HG03558 (cell line): ENCODE data around the gene FBXL13.
"Not testable (repeated sequence)": the region's sequence is repeated elsewhere in the genome, so short reads cannot be mapped to it uniquely, and the experiment has no call there.

Source experiments
- ATAC-seq: cut with Tn5 transposase; IDR thresholded peaks from one replicate; pipeline ENCODE4 v1.9.1; 2021; ENCODE audit warnings: moderate number of reproducible peaks; ENCODE audit not compliant: unreplicated experiment; ENCODE audit errors: extremely low read depth

Gene FBXL13

GRCh38 chr7:102988631-102989560 is 85.7 kb downstream of the FBXL13 start:
- ATAC-seq: no peak

- no peak for ATAC-seq
Measured at GRCh38 chr7:102988088-102988487, 86.5 kb downstream of the FBXL13 start.

- ATAC-seq: no peak
Measured at GRCh38 chr7:102985176-102985783, 89.3 kb downstream of the FBXL13 start.

- ATAC-seq: no peak
Measured at GRCh38 chr7:102983602-102984001, 91.0 kb downstream of the FBXL13 start.

- no peak for ATAC-seq
Measured at GRCh38 chr7:102982235-102982634, 92.4 kb downstream of the FBXL13 start.

DNA sequence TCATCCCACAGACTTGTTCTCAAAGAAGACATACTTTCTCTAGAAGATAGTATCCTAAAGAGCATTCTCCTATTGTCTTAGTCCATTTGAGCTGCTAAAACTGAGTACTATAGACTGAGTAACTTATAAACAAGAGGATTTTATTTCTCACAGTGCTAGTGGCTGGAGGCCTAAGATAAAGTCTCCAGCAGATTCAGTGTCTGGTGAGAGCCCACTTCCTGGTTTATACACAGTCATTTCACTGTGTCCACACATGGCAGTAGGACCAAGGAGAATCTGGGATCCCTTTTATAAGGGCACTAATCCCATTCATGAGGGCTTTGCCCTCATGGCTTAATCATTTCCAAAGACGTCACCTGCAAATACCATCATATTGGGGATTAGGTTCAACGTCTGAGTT is 93.1 kb downstream of the FBXL13 start:
- no peak for ATAC-seq

DNA sequence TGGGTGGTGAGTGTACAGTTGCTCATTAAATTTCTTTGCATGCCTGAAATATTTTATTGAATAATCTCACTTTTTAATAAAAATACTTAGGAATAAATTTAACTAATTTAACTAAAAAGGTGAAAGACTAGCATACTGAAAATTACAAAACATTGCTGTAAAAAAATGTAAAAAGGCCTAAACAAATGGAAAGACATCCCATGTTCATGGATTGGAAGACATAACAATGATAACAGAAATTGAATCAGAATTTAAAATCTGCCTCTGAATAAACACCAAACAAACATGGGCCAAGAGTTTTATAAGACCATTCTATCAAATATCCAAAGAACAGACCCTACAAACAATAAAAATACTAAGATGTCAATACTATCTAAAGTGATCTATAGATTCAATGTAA is 94.9 kb downstream of the FBXL13 start:
- ATAC-seq: no peak

DNA sequence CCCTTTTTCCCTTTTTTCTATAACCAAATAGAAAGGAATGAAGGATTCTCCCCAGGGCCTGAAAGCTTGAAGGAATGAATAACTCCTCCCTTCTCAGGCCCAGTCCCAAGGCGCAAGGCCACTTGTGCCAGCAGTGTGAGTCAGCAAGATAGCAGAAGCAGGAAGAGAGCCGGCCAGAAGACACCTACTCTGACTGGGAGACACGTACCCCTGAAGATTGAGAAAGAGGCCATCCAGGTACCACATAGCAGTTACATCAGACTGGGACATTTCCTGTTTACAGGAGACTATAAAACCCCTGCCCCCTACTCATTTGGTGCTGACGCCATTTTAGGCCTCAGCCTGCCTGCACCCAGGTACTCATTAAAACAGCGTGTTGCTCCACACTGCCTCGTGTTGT is 96.3 kb downstream of the FBXL13 start:
- ATAC-seq: no peak

GRCh38 chr7:102977586-102977985 is 97.0 kb downstream of the FBXL13 start:
- ATAC-seq: not testable (repeated sequence)

- no peak for ATAC-seq
Measured at GRCh38 chr7:102976493-102976892, 98.1 kb downstream of the FBXL13 start.

GRCh38 chr7:102975854-102976253 is 98.7 kb downstream of the FBXL13 start:
- ATAC-seq: no peak

DNA sequence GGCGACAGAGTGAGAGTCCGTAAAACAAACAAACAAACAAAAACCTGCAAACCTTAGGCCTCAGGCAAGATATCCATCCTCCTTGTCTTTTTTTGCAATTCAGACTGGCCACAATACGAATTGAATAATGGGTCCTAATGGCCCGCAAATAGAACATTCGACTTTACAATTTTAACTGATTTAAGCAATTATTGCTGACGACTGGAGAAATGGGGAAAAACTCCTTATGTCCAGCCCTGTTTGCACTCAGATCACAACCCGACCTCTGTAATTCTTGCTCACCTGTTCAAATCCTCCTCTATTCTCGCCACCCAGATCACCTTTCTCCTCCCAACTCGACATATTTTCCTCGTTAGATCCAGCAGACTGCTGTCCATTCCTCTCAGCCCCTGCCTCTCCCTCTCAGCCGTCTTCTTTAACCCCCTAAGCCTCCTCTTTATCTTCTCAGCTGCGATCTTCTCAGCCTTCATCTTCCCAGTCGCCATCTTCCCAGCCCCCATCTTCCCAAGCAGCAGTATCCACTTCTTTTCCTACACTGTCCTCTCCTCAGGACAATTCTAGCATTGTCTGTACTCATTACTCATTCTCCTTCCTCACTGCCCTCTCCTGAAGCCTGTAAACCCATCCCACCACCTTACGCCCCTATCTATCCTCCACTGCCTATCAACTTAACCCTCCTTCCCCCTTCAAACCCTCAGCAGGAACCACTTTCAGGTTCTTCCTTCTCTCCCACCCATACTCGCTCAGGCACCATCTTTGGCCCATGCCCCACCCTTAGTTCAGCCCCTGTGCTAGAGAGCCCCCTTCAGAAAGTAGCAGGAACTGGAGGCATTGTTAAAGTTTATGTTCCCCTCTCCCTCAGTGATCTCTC is 100.0 kb downstream of the FBXL13 start:
- no peak for ATAC-seq

GRCh38 chr7:102973096-102973802 is 101.3 kb downstream of the FBXL13 start:
- no peak for ATAC-seq

DNA sequence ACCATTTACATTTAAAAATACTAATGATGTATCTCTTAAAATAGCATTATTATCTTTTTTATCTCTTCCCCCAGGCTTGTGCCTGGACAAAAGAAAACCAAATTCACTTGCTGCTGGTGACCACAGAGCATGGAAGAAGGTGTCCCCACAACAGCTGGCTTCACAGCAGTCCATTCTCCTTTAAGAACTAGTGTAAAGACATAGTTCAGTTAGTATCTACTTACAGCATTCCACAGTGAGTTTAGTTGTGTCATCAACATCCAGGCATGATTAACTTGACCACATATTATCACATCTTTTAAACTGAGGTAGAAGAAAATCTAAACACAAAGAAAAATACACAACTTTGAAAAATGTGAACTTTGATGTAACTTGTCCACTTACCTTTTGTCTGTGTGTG is 106.8 kb downstream of the FBXL13 start:
- ATAC-seq: no peak

DNA sequence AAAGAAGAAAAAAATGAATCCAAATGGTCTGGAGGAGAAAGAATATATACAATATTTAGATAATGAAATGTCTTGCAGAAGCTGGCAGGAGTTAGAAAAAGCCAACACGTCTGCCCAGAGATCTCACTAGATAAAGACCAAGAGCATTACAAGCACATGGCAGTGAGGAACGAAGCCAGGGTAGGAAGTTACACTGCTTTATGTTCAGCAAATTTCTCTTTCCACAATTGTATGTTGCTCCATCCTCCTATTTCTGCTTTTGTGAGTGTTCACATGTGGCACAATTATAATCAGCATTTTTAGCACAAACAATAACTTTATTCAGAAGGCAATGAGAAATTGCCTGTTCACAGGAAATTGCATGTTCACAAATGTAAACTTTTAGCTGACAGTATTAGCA is 108.1 kb downstream of the FBXL13 start:
- no peak for ATAC-seq

DNA sequence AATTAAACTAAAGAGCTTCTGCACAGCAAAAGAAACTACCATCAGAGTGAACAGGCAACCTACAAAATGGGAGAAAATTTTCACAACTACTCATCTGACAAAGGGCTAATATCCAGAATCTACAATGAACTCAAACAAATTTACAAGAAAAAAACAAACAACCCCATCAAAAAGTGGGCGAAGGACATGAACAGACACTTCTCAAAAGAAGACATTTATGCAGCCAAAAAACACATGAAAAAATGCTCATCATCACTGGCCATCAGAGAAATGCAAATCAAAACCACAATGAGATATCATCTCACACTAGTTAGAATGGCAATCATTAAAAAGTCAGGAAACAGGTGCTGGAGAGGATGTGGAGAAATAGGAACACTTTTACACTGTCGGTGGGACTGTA is 112.6 kb downstream of the FBXL13 start:
- not testable (repeated sequence) for ATAC-seq

DNA sequence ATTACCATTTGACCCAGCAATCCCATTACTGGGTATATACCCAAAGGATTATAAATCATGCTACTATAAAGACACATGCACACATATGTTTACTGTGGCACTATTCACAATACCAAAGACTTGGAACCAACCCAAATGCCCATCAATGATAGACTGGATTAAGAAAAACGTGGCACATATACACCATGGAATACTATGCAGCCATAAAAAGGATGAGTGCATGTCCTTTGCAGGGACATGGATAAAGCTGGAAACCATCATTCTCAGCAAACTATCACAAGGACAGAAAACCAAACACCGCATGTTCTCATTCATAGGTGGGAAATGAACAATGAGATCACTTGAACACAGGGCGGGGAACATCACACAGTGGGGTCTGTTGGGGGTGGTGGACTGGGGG is 116.6 kb downstream of the FBXL13 start:
- ATAC-seq: not testable (repeated sequence)

GRCh38 chr7:102954359-102954758 is 120.2 kb downstream of the FBXL13 start:
- not testable (repeated sequence) for ATAC-seq

- ATAC-seq: no peak
Measured at GRCh38 chr7:102953406-102953805, 121.2 kb downstream of the FBXL13 start.

- ATAC-seq: no peak
Measured at GRCh38 chr7:102951839-102952238, 122.8 kb downstream of the FBXL13 start.
